Uterus (tissue), 4 donors: ENCODE data around the gene ZSWIM5. TPM values are rescaled to one million over a fixed set of nuclear protein-coding genes. Genes with fewer than 3 reads are reported as not detected.
"Not testable (repeated sequence)": the region's sequence is repeated elsewhere in the genome, so short reads cannot be mapped to it uniquely, and the experiment has no call there.

ENCODE experiments used
- DNase-seq, 2 donors: peaks; one replicate each; pipeline ENCODE4 v3.0.0-alpha.2; 2019 to 2020
- H3K27ac ChIP-seq, 2 donors: fragments of 200-600 bp; sonication (generic); 1 replicate in 1 of 2; 2 replicates in 1 of 2; pipeline ENCODE4 v1.5.1; 2016 to 2018
- H3K27me3 ChIP-seq, 2 donors: fragments of 200-600 bp; sonication (generic); one replicate each; pipeline ENCODE4 v1.5.1; 2018 to 2019; ENCODE audit warnings: control low read depth in 1 of 2
- H3K36me3 ChIP-seq, 2 donors: fragments of 200-600 bp; sonication (generic); one replicate each; pipeline ENCODE4 v1.5.1; 2019; ENCODE audit warnings: control low read depth in 1 of 2
- H3K4me1 ChIP-seq, 2 donors: fragments of 200-600 bp; sonication (generic); one replicate each; pipeline ENCODE4 v1.5.1; 2018 to 2019; ENCODE audit warnings: control low read depth in 1 of 2
- H3K4me3 ChIP-seq, 2 donors: fragments of 200-600 bp; sonication (generic); 1 replicate in 1 of 2; 2 replicates in 1 of 2; pipeline ENCODE4 v1.5.1; 2018 to 2019; ENCODE audit warnings: mild to moderate bottlenecking in 1 of 2
- H3K9me3 ChIP-seq, 2 donors: fragments of 200-600 bp; sonication (generic); one replicate each; pipeline ENCODE4 v1.5.1; 2019; ENCODE audit warnings: control low read depth in 1 of 2
- CTCF ChIP-seq, 4 experiments: fragments of 200-600 bp in 2 of 4; fragments of 450-650 bp in 2 of 4; sonication (generic) in 2 of 4; IDR thresholded peaks; one replicate each; pipeline ENCODE4 v1.5.1; 2016 to 2019; ENCODE audit warnings: antibody characterized with exemption in 4 of 4, mild to moderate bottlenecking in 2 of 4, moderate library complexity in 1 of 4
- POLR2A ChIP-seq, 2 donors: fragments of 450-650 bp; IDR thresholded peaks; one replicate each; pipeline ENCODE4 v1.6.1; 2016; ENCODE audit warnings: antibody characterized with exemption in 2 of 2, mild to moderate bottlenecking in 1 of 2, moderate library complexity in 1 of 2
- intact Hi-C: fragments of 100-400 bp; cut with DNase I; formaldehyde crosslinking; loops from one replicate; pipeline ENCODE4 v1.15.1; 2023; ENCODE audit warnings: low total_unique reads
- total RNA-seq, 4 donors: library from RNA; depleted of rRNA in 3 of 4; stranded (reverse); fragments of >200 nt in 3 of 4; gene quantifications; one replicate each; pipeline versions ENCODE4 v1.1.0 to v1.2.4, GENCODE V29; 2014 to 2023
- donor health status: DM: yes; HTN: yes; CAD: no.

The ZSWIM5 gene
- total RNA-seq, 4 donors from 2014 or later, result 1.5 to 6.6 (median 3.6) TPM

DNA sequence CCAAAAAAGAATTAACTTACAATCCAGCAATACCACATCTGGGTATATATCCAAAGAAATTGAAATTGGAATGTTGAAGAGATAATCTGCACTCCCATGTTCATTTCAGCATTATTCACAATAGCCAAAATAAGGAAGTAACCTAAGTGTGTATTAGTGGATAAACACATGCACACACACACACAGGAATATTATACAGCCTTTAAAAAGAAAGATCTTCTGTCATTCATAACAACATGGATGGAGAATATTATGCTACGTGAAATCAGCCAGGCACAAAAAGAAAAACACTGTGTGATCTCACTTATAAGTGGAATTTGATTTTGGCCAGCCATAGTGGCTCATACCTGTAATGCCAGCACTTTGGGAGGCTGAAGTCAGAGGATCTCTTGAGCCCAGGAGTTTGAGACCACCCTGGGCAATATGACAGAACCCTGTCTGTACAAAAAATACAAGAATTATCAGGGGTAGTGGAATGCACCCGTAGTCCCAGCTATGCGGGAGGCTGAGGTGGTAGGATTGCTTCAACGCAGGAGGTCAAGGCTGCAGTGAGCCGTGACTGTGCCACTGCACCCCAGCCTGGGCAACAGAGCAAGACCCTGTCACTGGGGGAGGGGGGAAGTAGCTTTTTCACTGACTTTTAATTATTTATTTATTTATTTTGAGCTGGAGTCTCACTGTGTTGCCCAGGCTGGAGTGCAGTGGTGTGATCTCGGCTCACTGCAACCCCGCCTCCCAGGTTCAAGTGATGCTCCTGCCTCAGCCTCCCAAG, 210.8 kb downstream of the ZSWIM5 start:
- Histone ChIP-seq H3K9me3 (no peaks in the 10 kb centered on the region), H3K4me1 (no peaks in the 10 kb centered on the region), H3K4me3 (no peak overlapping the region), H3K36me3 (no peaks in the 10 kb centered on the region), H3K27ac (no peak overlapping the region), H3K27me3 (no peaks in the 10 kb centered on the region)
- DNase-seq, result no peak
- intact Hi-C loops, result no loop called here
- no peak for TF ChIP-seq CTCF (IDR thresholded peaks at IDR 0.05)
- TF ChIP-seq POLR2A (IDR thresholded peaks at IDR 0.05), result no peak

GRCh38 chr1:44994309-44994898, 212.0 kb downstream of the ZSWIM5 start:
- H3K36me3 ChIP-seq, result no peaks in the 10 kb centered on the region
- no peak for DNase-seq
- intact Hi-C loops, result no loop called here
- no peaks in the 10 kb centered on the region for H3K27me3 ChIP-seq
- TF ChIP-seq CTCF (IDR thresholded peaks at IDR 0.05), result no peak
- TF ChIP-seq POLR2A (IDR thresholded peaks at IDR 0.05), result no peak
- no peaks in the 10 kb centered on the region for H3K9me3 ChIP-seq
- no peak overlapping the region for H3K27ac ChIP-seq
- H3K4me3 ChIP-seq, result no peak overlapping the region
- no peaks in the 10 kb centered on the region for H3K4me1 ChIP-seq

- no peak for TF ChIP-seq CTCF (IDR thresholded peaks at IDR 0.05)
- no peaks in the 10 kb centered on the region for H3K36me3 ChIP-seq
- no peaks in the 10 kb centered on the region for H3K9me3 ChIP-seq
- H3K27ac ChIP-seq, result no peak overlapping the region
- no peaks in the 10 kb centered on the region for H3K27me3 ChIP-seq
- no peak overlapping the region for H3K4me3 ChIP-seq
- no peak for DNase-seq
- no peaks in the 10 kb centered on the region for H3K4me1 ChIP-seq
- intact Hi-C loops, result loop anchor here (5.0 kb wide), 1 partner anchor 256 kb away; the partner anchor contains the start of gene RNU5D-1
Measured at GRCh38 chr1:44988531-44989156, 217.8 kb downstream of the ZSWIM5 start.

GRCh38 chr1:44985747-44986359, 220.6 kb downstream of the ZSWIM5 start:
- TF ChIP-seq POLR2A (IDR thresholded peaks at IDR 0.05) (no peak), CTCF (IDR thresholded peaks at IDR 0.05) (no peak)
- no peaks in the 10 kb centered on the region for H3K27me3 ChIP-seq
- H3K36me3 ChIP-seq, result no peaks in the 10 kb centered on the region
- H3K9me3 ChIP-seq, result no peaks in the 10 kb centered on the region
- DNase-seq, result no peak
- H3K27ac ChIP-seq, result peak overlapping the region; percentile 40 to 73
- H3K4me1 ChIP-seq, result no peaks in the 10 kb centered on the region
- H3K4me3 ChIP-seq, result peak overlapping the region; percentile 66 to 86
- intact Hi-C loops, result loop anchor here (5.0 kb wide), 1 partner anchor 254 kb away; the partner anchor contains the start of gene RNU5D-1

- H3K4me1 ChIP-seq, H3K4me3 ChIP-seq, H3K9me3 ChIP-seq, H3K36me3 ChIP-seq, H3K27ac ChIP-seq, intact Hi-C loops, DNase-seq, H3K27me3 ChIP-seq: not testable (repeated sequence)
Measured at GRCh38 chr1:44977372-44977771, 229.0 kb downstream of the ZSWIM5 start.
